HG02938 (cell line): ENCODE results near the gene TEAD4.

Experiments used
- ATAC-seq: cut with Tn5 transposase; IDR thresholded peaks from one replicate; pipeline ENCODE4 v1.9.1; 2021; ENCODE audit warnings: mild to moderate bottlenecking, moderate library complexity; ENCODE audit not compliant: unreplicated experiment

TEAD4 gene

GRCh38 chr12:3028108-3028507 is 68.9 kb downstream of the TEAD4 start:
- ATAC-seq: no peak

- no peak for ATAC-seq
These were observed 71.7 kb downstream of the TEAD4 start for GRCh38 chr12:3030821-3031429.

- no peak for ATAC-seq
These were observed 73.0 kb downstream of the TEAD4 start for GRCh38 chr12:3032161-3032560.

GRCh38 chr12:3032770-3033538 is 73.8 kb downstream of the TEAD4 start:
- no peak for ATAC-seq

GRCh38 chr12:3033539-3033867 is 74.3 kb downstream of the TEAD4 start:
- no peak for ATAC-seq

GRCh38 chr12:3034067-3034750 is 75.0 kb downstream of the TEAD4 start:
- no peak for ATAC-seq

GRCh38 chr12:3035171-3035570 is 76.0 kb downstream of the TEAD4 start:
- no peak for ATAC-seq

GRCh38 chr12:3035815-3036702 is 76.9 kb downstream of the TEAD4 start:
- no peak for ATAC-seq

GRCh38 chr12:3036901-3037600 is 77.9 kb downstream of the TEAD4 start:
- no peak for ATAC-seq

GRCh38 chr12:3038166-3038565 is 79.0 kb downstream of the TEAD4 start:
- no peak for ATAC-seq

GRCh38 chr12:3038926-3039510 is 79.8 kb downstream of the TEAD4 start:
- no peak for ATAC-seq

GRCh38 chr12:3040026-3040656 is 80.9 kb downstream of the TEAD4 start:
- no peak for ATAC-seq

GRCh38 chr12:3040663-3041544 is 81.7 kb downstream of the TEAD4 start:
- no peak for ATAC-seq

GRCh38 chr12:3041558-3042164 is 82.5 kb downstream of the TEAD4 start:
- no peak for ATAC-seq

GRCh38 chr12:3042394-3042793 is 83.2 kb downstream of the TEAD4 start:
- ATAC-seq: no peak

- ATAC-seq: no peak
These were observed 83.6 kb downstream of the TEAD4 start for GRCh38 chr12:3042826-3043225.

- ATAC-seq: no peak
These were observed 84.2 kb downstream of the TEAD4 start for GRCh38 chr12:3043406-3043805.

GRCh38 chr12:3044141-3044630 is 85.0 kb downstream of the TEAD4 start:
- ATAC-seq: no peak
